ENCODE results near the gene ZDHHC17. TPM values are rescaled to one million over a fixed set of nuclear protein-coding genes. Genes with fewer than 3 reads are reported as not detected.

The ZDHHC17 gene
- total RNA-seq, 1 experiment from 2014 or later: 25.3 TPM

GRCh38 chr12:76757694-76758093, 6.2 kb upstream of the ZDHHC17 start:
- H3K4me3 ChIP-seq (replicated peaks in 1 of 2; ENCODE audit: low read depth in 1 of 2, low read length in 2 of 2): no peak overlapping the region
- H3K9me2 ChIP-seq (ENCODE audit: insufficient read depth): no peaks in the 10 kb centered on the region
- intact Hi-C loops (cut with micrococcal nuclease): no loop called here
- ATAC-seq (no peak), DNase-seq (ENCODE audit: low read depth, low spot score) (no peak)
- POLR2A ChIA-PET: no interaction called here
- RAD21 ChIA-PET (ENCODE audit: low non-redundant PET in 1 of 2, low total read pairs in 2 of 2, uncharacterized antibody in 2 of 2, unreplicated experiment in 2 of 2): no interaction called here
- CTCF ChIA-PET: no interaction called here
- no peaks in the 10 kb centered on the region for H3K27me3 ChIP-seq (ENCODE audit: insufficient read depth, low read length)
- no peak overlapping the region for H3K27ac ChIP-seq (ENCODE audit: low read depth, low read length)
- no peak overlapping the region for H3K4me2 ChIP-seq (ENCODE audit: low read length)
- H2AFZ ChIP-seq (ENCODE audit: low read depth, low read length, poor library complexity, severe bottlenecking): no peak overlapping the region
- no peaks in the 10 kb centered on the region for H3K9me3 ChIP-seq (ENCODE audit: control insufficient read depth in 1 of 2, insufficient read depth in 1 of 2, low read depth in 1 of 2, low read length in 2 of 2)
- no peaks in the 10 kb centered on the region for H3K79me2 ChIP-seq (ENCODE audit: insufficient read depth, low read length)
- no peak for TF ChIP-seq SIN3A (IDR thresholded peaks at IDR 0.05; ENCODE audit: low read depth)
- peaks cover 1 to 4% of the 10 kb centered on the region in 2 experiments; a peak in 3 of 4 replicates for H3K4me1 ChIP-seq (ENCODE audit: control insufficient read depth in 1 of 2, insufficient read depth in 2 of 2, low read length in 2 of 2)
- BruUV-seq (replicated peaks): no TSS peak
- H3K36me3 ChIP-seq (ENCODE audit: control insufficient read depth in 1 of 2, insufficient read depth in 2 of 2, low read length in 2 of 2): no peaks in the 10 kb centered on the region
- no peak overlapping the region for H3K9ac ChIP-seq (ENCODE audit: low read length)
- H4K20me1 ChIP-seq (ENCODE audit: insufficient read depth): no peaks in the 10 kb centered on the region

- H3K9me2 ChIP-seq (ENCODE audit: insufficient read depth): no peaks in the 10 kb centered on the region
- DNase-seq (ENCODE audit: low read depth, low spot score) (no peak), ATAC-seq (no peak)
- no peak overlapping the region for H2AFZ ChIP-seq (ENCODE audit: low read depth, low read length, poor library complexity, severe bottlenecking)
- no peaks in the 10 kb centered on the region for H4K20me1 ChIP-seq (ENCODE audit: insufficient read depth)
- TF ChIP-seq ATF3 (IDR thresholded peaks at IDR 0.05) (no peak), ELF1 (IDR thresholded peaks at IDR 0.05; ENCODE audit: borderline replicate concordance, low read depth) (no peak), CTCF (IDR thresholded peaks at IDR 0.05 in 2 of 3, conservative IDR thresholded peaks at IDR 0.05 in 1 of 3; ENCODE audit: borderline replicate concordance in 1 of 3, insufficient read depth in 1 of 3, low read depth in 2 of 3, low read length in 2 of 3) (no peak), EGR1 (IDR thresholded peaks at IDR 0.05; ENCODE audit: low read depth) (no peak), POLR2A (IDR thresholded peaks at IDR 0.05; ENCODE audit: borderline replicate concordance, extremely low read depth, insufficient read depth, insufficient read length) (no peak), MAX (IDR thresholded peaks at IDR 0.05) (no peak), POLR2AphosphoS5 (IDR thresholded peaks at IDR 0.05; ENCODE audit: low read depth, low read length) (no peak), TCF7L2 (IDR thresholded peaks at IDR 0.05; ENCODE audit: borderline replicate concordance, extremely low read depth, insufficient read depth, insufficient read length) (no peak), JUND (IDR thresholded peaks at IDR 0.05) (no peak), SRF (IDR thresholded peaks at IDR 0.05; ENCODE audit: low read depth) (no peak), ZFX (IDR thresholded peaks at IDR 0.05) (no peak), ZNF274 (IDR thresholded peaks at IDR 0.05; ENCODE audit: low read depth, low read length) (no peak), RAD21 (IDR thresholded peaks at IDR 0.05; ENCODE audit: low read depth) (no peak), EZH2 (IDR thresholded peaks at IDR 0.05) (no peak)
- ChIA-PET CTCF (no interaction called here), POLR2A (interaction anchor here (0.7 to 1.2 kb wide), 2 partner anchors 8 to 123 kb away, joined by 3 to 4 read pairs; no protein-coding TSS in a partner anchor), RAD21 (ENCODE audit: low non-redundant PET in 1 of 2, low total read pairs in 2 of 2, uncharacterized antibody in 2 of 2, unreplicated experiment in 2 of 2) (interaction anchor here in 1 of 2 experiments (0.6 kb wide), 1 partner anchor 48 kb away, joined by 3 read pairs; no protein-coding TSS in a partner anchor)
- no peaks in the 10 kb centered on the region for H3K27me3 ChIP-seq (ENCODE audit: insufficient read depth, low read length)
- BruUV-seq (replicated peaks): no TSS peak
- peaks cover 31% of the 10 kb centered on the region for H3K79me2 ChIP-seq (ENCODE audit: insufficient read depth, low read length)
- peaks cover 8 to 14% of the 10 kb centered on the region in 2 experiments; a peak in 3 of 4 replicates for H3K4me1 ChIP-seq (ENCODE audit: control insufficient read depth in 1 of 2, insufficient read depth in 2 of 2, low read length in 2 of 2)
- H3K9ac ChIP-seq (ENCODE audit: low read length): no peak overlapping the region
- H3K36me3 ChIP-seq (ENCODE audit: control insufficient read depth in 1 of 2, insufficient read depth in 2 of 2, low read length in 2 of 2): no peaks in the 10 kb centered on the region
- no peak overlapping the region for H3K27ac ChIP-seq (ENCODE audit: low read depth, low read length)
- H3K4me3 ChIP-seq (replicated peaks in 1 of 2; ENCODE audit: low read depth in 1 of 2, low read length in 2 of 2): peak overlapping the region; percentile 87 to 88; a peak in 2 of 4 replicates
- no peaks in the 10 kb centered on the region for H3K9me3 ChIP-seq (ENCODE audit: control insufficient read depth in 1 of 2, insufficient read depth in 1 of 2, low read depth in 1 of 2, low read length in 2 of 2)
- peak overlapping the region; percentile 78 for H3K4me2 ChIP-seq (ENCODE audit: low read length)
- intact Hi-C loops (cut with micrococcal nuclease): no loop called here
Observed at GRCh38 chr12:76762601-76762980, 1.3 kb upstream of the ZDHHC17 start.

Data from HCT116 (cell line).